ENCODE data around the gene PHC1.
A peak's percentile ranks its signal among the peaks of the same experiment; 100 is the strongest.
"Not testable (repeated sequence)": the region's sequence is repeated elsewhere in the genome, so short reads cannot be mapped to it uniquely, and the experiment has no call there.

PHC1 gene

GRCh38 chr12:8914033-8914715 lies at the start of gene PHC1:
Gene PHC1, plus strand, starts transcription at chr12:8914509. Its CDS starts 3,169 bp downstream, at chr12:8917678.
- peak; percentile 96 for DNase-seq (ENCODE audit: low spot score)

- no peak for DNase-seq (ENCODE audit: low spot score)
Measured at GRCh38 chr12:8866429-8866828, 47.9 kb upstream of the PHC1 start.

GRCh38 chr12:8867009-8867408 lies 47.3 kb upstream of the PHC1 start:
- DNase-seq (ENCODE audit: low spot score) = no peak

- no peak for DNase-seq (ENCODE audit: low spot score)
Measured at GRCh38 chr12:8867786-8868185, 46.5 kb upstream of the PHC1 start.

- DNase-seq (ENCODE audit: low spot score) = no peak
Measured at GRCh38 chr12:8870586-8870985, 43.7 kb upstream of the PHC1 start.

- no peak for DNase-seq (ENCODE audit: low spot score)
Measured at GRCh38 chr12:8871068-8871467, 43.2 kb upstream of the PHC1 start.

- DNase-seq (ENCODE audit: low spot score) = no peak
Measured at GRCh38 chr12:8876887-8877286, 37.4 kb upstream of the PHC1 start.

GRCh38 chr12:8886502-8887284 lies 27.6 kb upstream of the PHC1 start:
- DNase-seq (ENCODE audit: low spot score) = no peak

- DNase-seq (ENCODE audit: low spot score) = no peak
Measured at GRCh38 chr12:8887285-8887715, 27.0 kb upstream of the PHC1 start.

GRCh38 chr12:8890313-8891085 lies 23.8 kb upstream of the PHC1 start:
- DNase-seq (ENCODE audit: low spot score) = peak; percentile 83

- no peak for DNase-seq (ENCODE audit: low spot score)
Measured at GRCh38 chr12:8891976-8892375, 22.3 kb upstream of the PHC1 start.

GRCh38 chr12:8894378-8894777 lies 19.9 kb upstream of the PHC1 start:
- no peak for DNase-seq (ENCODE audit: low spot score)

GRCh38 chr12:8894986-8895385 lies 19.3 kb upstream of the PHC1 start:
- DNase-seq (ENCODE audit: low spot score) = no peak

- DNase-seq (ENCODE audit: low spot score) = no peak
Measured at GRCh38 chr12:8897081-8897480, 17.2 kb upstream of the PHC1 start.

GRCh38 chr12:8899830-8900229 lies 14.5 kb upstream of the PHC1 start:
- no peak for DNase-seq (ENCODE audit: low spot score)

- DNase-seq (ENCODE audit: low spot score) = not testable (repeated sequence)
Measured at GRCh38 chr12:8902703-8903102, 11.6 kb upstream of the PHC1 start.

GRCh38 chr12:8903646-8904045 lies 10.7 kb upstream of the PHC1 start:
- no peak for DNase-seq (ENCODE audit: low spot score)

- no peak for DNase-seq (ENCODE audit: low spot score)
Measured at GRCh38 chr12:8904665-8905064, 9.6 kb upstream of the PHC1 start.

- no peak for DNase-seq (ENCODE audit: low spot score)
Measured at GRCh38 chr12:8905546-8905945, 8.8 kb upstream of the PHC1 start.

- no peak for DNase-seq (ENCODE audit: low spot score)
Measured at GRCh38 chr12:8906266-8907180, 7.8 kb upstream of the PHC1 start.

- no peak for DNase-seq (ENCODE audit: low spot score)
Measured at GRCh38 chr12:8907513-8907912, 6.8 kb upstream of the PHC1 start.

GRCh38 chr12:8909752-8910151 lies 4.6 kb upstream of the PHC1 start:
- no peak for DNase-seq (ENCODE audit: low spot score)
